Gastroesophageal sphincter (tissue), 4 donors: ENCODE data around the gene NPVF. TPM values are rescaled to one million over a fixed set of nuclear protein-coding genes. Genes with fewer than 3 reads are reported as not detected.

Experiments used
- ATAC-seq: fragments of 150-250 bp; one replicate; pipeline ENCODE4 v1.9.1; 2016; ENCODE audit warnings: mild to moderate bottlenecking, moderate library complexity
- H3K27ac ChIP-seq, 4 donors: fragments of 200-600 bp; sonication (generic) in 3 of 4; 1 replicate in 3 of 4; 2 replicates in 1 of 4; pipeline ENCODE4 v1.5.1; 2016 to 2019
- H3K27me3 ChIP-seq: fragments of 200-600 bp; sonication (generic); one replicate; pipeline ENCODE4 v1.5.1; 2019
- H3K36me3 ChIP-seq, 2 donors: fragments of 200-600 bp; sonication (generic); one replicate each; pipeline ENCODE4 v1.5.1; 2019; ENCODE audit warnings: control low read depth in 1 of 2
- H3K4me1 ChIP-seq, 3 donors: fragments of 200-600 bp; sonication (generic); 1 replicate in 2 of 3; 2 replicates in 1 of 3; pipeline ENCODE4 v1.5.1; 2016 to 2019; ENCODE audit warnings: control low read depth in 2 of 3
- H3K4me3 ChIP-seq, 2 donors: fragments of 200-600 bp; sonication (generic); one replicate each; pipeline ENCODE4 v1.5.1; 2019; ENCODE audit warnings: mild to moderate bottlenecking in 1 of 2, moderate library complexity in 1 of 2
- H3K9me3 ChIP-seq, 3 donors: fragments of 200-600 bp; sonication (generic); one replicate each; pipeline ENCODE4 v1.5.1; 2017 to 2019; ENCODE audit warnings: control low read depth in 2 of 3
- EP300 ChIP-seq: sonication (generic); formaldehyde crosslinking; IDR thresholded peaks from one replicate; pipeline ENCODE4 v1.6.1; 2017; ENCODE audit warnings: antibody characterized with exemption, mild to moderate bottlenecking
- POLR2A ChIP-seq, 2 donors: fragments of 450-650 bp; IDR thresholded peaks; one replicate each; pipeline ENCODE4 v1.6.1; 2017; ENCODE audit warnings: antibody characterized with exemption in 2 of 2, mild to moderate bottlenecking in 2 of 2, moderate library complexity in 1 of 2
- POLR2AphosphoS5 ChIP-seq: sonication (generic); formaldehyde crosslinking; IDR thresholded peaks from one replicate; pipeline ENCODE4 v1.6.1; 2017; ENCODE audit warnings: antibody characterized with exemption
- WGBS, 2 donors: methylation state at CpG; one replicate each; pipeline ENCODE4 v1.1.5; 2018; ENCODE audit warnings: low coverage in 1 of 2; 5-methylcytosine and 5-hydroxymethylcytosine counted together
- total RNA-seq, 4 donors: library from RNA; depleted of rRNA; stranded (reverse); fragments of >200 nt; gene quantifications; one replicate each; pipeline ENCODE4 v1.1.0, GENCODE V29; 2016
- TF ChIP-seq, protein P1 (sequence below), 4 experiments: fragments of 200-600 bp in 2 of 4; fragments of 450-650 bp in 2 of 4; sonication (generic) in 1 of 4; IDR thresholded peaks; one replicate each; pipeline ENCODE4 v1.5.1; 2017 to 2019; ENCODE audit warnings: antibody characterized with exemption in 4 of 4, mild to moderate bottlenecking in 2 of 4, moderate library complexity in 2 of 4

Gene NPVF
- total RNA-seq, 4 donors from 2014 or later = not detected

DNA sequence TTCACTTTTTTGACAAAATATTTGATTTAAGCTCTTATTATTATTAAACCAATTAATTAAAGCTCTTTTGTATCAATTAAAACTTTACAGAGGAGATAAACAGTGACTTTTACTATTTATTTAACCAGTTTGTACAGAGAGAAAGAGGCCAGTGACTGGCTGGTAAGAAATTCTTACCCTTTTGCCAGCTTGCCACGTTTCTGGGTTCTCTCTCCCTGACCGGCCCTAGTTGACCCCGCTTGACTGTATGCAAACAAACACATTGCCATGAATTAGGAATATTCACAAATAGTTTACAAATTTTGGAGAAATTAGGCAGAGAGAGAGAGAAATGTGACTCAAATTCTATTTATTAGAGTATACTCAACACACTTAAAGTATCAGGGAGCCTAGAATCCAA is 36.2 kb downstream of the NPVF start:
- Histone ChIP-seq H3K4me3 (no peak overlapping the region), H3K27ac (no peak overlapping the region), H3K27me3 (peaks cover 7% of the 10 kb centered on the region), H3K36me3 (no peaks in the 10 kb centered on the region), H3K4me1 (no peaks in the 10 kb centered on the region), H3K9me3 (peaks cover 0 to 6% (median 0%) of the 10 kb centered on the region in 3 donors)
- WGBS, 2 donors = 75% methylated on average over 3 of the region's 3 CpGs; no CpG with 5 or more reads in 1 of the 2 donors
- TF ChIP-seq EP300 = no peak
- no peak for TF ChIP-seq POLR2AphosphoS5
- TF ChIP-seq POLR2A (IDR thresholded peaks at IDR 0.05) = no peak
- TF ChIP-seq, protein P1, sequence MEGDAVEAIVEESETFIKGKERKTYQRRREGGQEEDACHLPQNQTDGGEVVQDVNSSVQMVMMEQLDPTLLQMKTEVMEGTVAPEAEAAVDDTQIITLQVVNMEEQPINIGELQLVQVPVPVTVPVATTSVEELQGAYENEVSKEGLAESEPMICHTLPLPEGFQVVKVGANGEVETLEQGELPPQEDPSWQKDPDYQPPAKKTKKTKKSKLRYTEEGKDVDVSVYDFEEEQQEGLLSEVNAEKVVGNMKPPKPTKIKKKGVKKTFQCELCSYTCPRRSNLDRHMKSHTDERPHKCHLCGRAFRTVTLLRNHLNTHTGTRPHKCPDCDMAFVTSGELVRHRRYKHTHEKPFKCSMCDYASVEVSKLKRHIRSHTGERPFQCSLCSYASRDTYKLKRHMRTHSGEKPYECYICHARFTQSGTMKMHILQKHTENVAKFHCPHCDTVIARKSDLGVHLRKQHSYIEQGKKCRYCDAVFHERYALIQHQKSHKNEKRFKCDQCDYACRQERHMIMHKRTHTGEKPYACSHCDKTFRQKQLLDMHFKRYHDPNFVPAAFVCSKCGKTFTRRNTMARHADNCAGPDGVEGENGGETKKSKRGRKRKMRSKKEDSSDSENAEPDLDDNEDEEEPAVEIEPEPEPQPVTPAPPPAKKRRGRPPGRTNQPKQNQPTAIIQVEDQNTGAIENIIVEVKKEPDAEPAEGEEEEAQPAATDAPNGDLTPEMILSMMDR (IDR thresholded peaks at IDR 0.05) = no peak
- no peak for ATAC-seq

DNA sequence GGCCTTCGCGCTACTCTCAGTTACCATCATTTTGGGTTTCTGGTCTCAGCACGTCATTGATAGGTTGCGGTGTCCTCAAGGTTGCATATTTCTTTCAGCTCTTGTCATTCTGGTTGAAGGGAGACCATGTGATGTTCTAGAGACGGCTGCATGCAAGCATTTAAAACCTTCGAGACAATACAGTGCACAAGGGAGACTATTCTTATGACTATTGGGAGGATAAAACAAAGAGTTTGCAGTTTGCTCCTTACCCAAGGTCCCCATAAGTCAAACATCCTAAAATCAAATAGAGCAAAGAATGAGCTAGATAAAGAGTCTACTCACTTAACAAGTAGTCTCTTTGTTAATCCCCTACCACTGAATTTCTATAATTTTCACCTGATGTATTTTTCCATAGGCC is 39.1 kb downstream of the NPVF start:
- 91 to 97% methylated on average over 5 to 6 of the region's 6 CpGs for WGBS, 2 donors
- ATAC-seq = no peak

DNA sequence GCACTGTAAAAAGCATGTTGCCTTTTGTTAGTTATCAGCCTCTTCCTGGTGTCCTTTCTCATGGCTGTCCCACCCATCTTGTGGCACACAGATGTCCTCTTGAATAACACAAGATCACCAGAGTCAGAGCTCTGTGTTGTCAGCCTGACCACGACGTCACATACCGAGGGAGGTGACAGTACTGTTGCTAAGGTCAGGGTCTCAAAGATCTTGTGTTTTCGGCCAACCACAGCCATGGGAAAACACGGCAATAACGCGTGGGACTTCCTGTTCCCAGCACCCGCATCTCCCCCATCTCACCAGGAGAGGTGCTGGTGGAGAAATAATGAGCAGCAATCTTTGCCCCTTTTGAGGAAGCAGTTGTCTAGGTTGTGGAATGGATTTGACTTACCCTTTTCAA is 40.4 kb downstream of the NPVF start:
- H3K27me3 ChIP-seq = peaks cover 7% of the 10 kb centered on the region
- H3K9me3 ChIP-seq = no peaks in the 10 kb centered on the region
- H3K27ac ChIP-seq = no peak overlapping the region
- no peaks in the 10 kb centered on the region for H3K4me1 ChIP-seq
- no peak overlapping the region for H3K4me3 ChIP-seq
- no peaks in the 10 kb centered on the region for H3K36me3 ChIP-seq
- TF ChIP-seq, protein P1 (IDR thresholded peaks at IDR 0.05) = no peak
- TF ChIP-seq EP300 (no peak), POLR2A (IDR thresholded peaks at IDR 0.05) (no peak), POLR2AphosphoS5 (no peak)
- ATAC-seq = no peak
- 100% methylated on average over 2 of the region's 8 CpGs; no CpG with 5 or more reads in 1 of the 2 donors for WGBS, 2 donors

More for the DNA sequence above, 39.1 kb downstream of the NPVF start:
- Histone ChIP-seq H3K4me1 (no peaks in the 10 kb centered on the region), H3K36me3 (no peaks in the 10 kb centered on the region), H3K27ac (no peak overlapping the region), H3K27me3 (peaks cover 7% of the 10 kb centered on the region), H3K4me3 (no peak overlapping the region), H3K9me3 (no peaks in the 10 kb centered on the region)
- TF ChIP-seq, protein P1 (IDR thresholded peaks at IDR 0.05) = no peak
- no peak for TF ChIP-seq POLR2AphosphoS5
- no peak for TF ChIP-seq EP300
- no peak for TF ChIP-seq POLR2A (IDR thresholded peaks at IDR 0.05)

DNA sequence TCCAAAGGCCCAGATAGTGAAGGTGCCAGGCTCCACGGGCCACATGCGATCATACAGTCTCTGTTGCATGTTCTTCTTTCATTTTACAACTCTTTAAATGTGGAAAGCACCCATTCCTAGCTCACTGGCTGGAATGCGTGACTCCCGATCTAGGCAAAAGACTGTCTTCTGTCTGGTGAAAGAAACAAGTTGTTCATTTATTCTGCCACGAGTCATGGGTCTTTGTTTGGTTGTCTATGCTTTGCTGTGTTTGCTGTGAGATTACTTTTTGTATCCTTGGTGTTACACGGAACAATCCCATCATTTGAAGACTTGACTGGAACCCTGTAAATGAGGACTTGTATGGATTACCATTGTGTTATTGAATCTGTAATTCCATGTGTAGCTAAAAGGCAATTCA is 41.9 kb downstream of the NPVF start:
- 79 to 83% methylated on average over 3 to 6 of the region's 6 CpGs for WGBS, 2 donors
- ATAC-seq = no peak
- Histone ChIP-seq H3K4me3 (no peak overlapping the region), H3K27me3 (peaks cover 7% of the 10 kb centered on the region), H3K9me3 (no peaks in the 10 kb centered on the region), H3K36me3 (no peaks in the 10 kb centered on the region), H3K27ac (no peak overlapping the region), H3K4me1 (no peaks in the 10 kb centered on the region)
- TF ChIP-seq POLR2A (IDR thresholded peaks at IDR 0.05) (no peak), EP300 (no peak), POLR2AphosphoS5 (no peak)
- TF ChIP-seq, protein P1 (IDR thresholded peaks at IDR 0.05) = no peak

DNA sequence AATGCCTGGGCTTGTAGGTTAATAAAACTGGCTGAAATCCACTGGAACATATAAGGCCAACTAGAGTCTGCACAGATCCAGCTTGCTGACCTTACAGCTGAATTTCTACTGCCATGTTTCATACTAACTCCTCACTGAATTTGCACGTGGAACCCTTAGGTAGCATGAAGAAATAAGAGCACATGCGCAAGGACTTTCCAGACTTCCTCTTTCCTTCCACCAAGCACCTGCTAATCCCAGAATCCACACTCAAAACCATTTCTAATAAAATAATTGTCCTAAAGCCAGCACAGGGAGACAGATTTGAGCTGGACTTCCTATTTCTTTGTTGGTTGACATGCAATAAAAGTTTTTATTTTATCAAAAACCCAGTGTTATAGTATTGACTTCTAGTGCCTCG is 46.8 kb downstream of the NPVF start:
- TF ChIP-seq EP300 (no peak), POLR2AphosphoS5 (no peak), POLR2A (IDR thresholded peaks at IDR 0.05) (no peak)
- TF ChIP-seq, protein P1 (IDR thresholded peaks at IDR 0.05) = no peak
- 84 to 93% methylated on average over 3 of the region's 3 CpGs for WGBS, 2 donors
- Histone ChIP-seq H3K4me3 (no peak overlapping the region), H3K9me3 (no peaks in the 10 kb centered on the region), H3K36me3 (no peaks in the 10 kb centered on the region), H3K27ac (no peak overlapping the region), H3K4me1 (peaks cover 0 to 18% (median 3%) of the 10 kb centered on the region in 3 donors), H3K27me3 (no peaks in the 10 kb centered on the region)
- ATAC-seq = no peak
